Measurements from ENCODE around the gene POGK. TPM values are rescaled to one million over a fixed set of nuclear protein-coding genes. Genes with fewer than 3 reads are reported as not detected.
"Not testable (repeated sequence)": the region's sequence is repeated elsewhere in the genome, so short reads cannot be mapped to it uniquely, and the experiment has no call there.

POGK gene
- total RNA-seq, 1 donor from 2014 or later = 58.2 TPM

GRCh38 chr1:166814611-166815010, 24.7 kb upstream of the POGK start:
- no peak overlapping the region for H3K27ac ChIP-seq
- ATAC-seq = peak; percentile 93 to 98

DNA sequence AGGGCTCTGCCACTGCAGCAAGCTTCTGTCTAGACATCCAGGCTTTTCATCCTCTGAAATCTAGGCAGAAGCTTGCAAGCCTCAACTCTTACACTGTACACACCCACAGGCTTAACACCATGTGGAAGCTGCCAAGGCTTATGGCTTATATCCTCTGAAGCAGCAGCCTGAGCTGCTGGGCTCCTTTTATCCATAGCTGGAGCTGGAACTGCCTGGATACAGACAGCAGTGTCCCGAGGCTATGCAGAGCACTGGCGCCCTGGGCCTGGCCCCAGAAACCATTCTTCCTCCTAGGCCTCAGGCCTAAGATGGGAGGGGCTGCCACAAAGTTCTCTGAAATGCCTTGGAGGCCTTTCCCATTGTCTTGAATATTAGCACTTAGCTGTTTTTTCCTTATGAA, 19.3 kb upstream of the POGK start:
- DNase-seq = no peak
- Histone ChIP-seq H3K27me3 (ENCODE audit: low read depth) (no peaks in the 10 kb centered on the region), H3K9me3 (peaks cover 5% of the 10 kb centered on the region), H3K4me3 (no peak overlapping the region), H3K36me3 (no peaks in the 10 kb centered on the region), H3K27ac (no peak overlapping the region), H3K4me1 (no peaks in the 10 kb centered on the region)
- TF ChIP-seq, protein P1, sequence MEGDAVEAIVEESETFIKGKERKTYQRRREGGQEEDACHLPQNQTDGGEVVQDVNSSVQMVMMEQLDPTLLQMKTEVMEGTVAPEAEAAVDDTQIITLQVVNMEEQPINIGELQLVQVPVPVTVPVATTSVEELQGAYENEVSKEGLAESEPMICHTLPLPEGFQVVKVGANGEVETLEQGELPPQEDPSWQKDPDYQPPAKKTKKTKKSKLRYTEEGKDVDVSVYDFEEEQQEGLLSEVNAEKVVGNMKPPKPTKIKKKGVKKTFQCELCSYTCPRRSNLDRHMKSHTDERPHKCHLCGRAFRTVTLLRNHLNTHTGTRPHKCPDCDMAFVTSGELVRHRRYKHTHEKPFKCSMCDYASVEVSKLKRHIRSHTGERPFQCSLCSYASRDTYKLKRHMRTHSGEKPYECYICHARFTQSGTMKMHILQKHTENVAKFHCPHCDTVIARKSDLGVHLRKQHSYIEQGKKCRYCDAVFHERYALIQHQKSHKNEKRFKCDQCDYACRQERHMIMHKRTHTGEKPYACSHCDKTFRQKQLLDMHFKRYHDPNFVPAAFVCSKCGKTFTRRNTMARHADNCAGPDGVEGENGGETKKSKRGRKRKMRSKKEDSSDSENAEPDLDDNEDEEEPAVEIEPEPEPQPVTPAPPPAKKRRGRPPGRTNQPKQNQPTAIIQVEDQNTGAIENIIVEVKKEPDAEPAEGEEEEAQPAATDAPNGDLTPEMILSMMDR (IDR thresholded peaks at IDR 0.05) = no peak
- intact Hi-C loops (cut with DNase I) = no loop called here
- ATAC-seq = no peak

More at GRCh38 chr1:166814611-166815010, 24.7 kb upstream of the POGK start:
- TF ChIP-seq, protein P1 (IDR thresholded peaks at IDR 0.05) = no peak
- DNase-seq = no peak
- Histone ChIP-seq H3K36me3 (no peaks in the 10 kb centered on the region), H3K9me3 (peaks cover 2% of the 10 kb centered on the region), H3K27me3 (ENCODE audit: low read depth) (no peaks in the 10 kb centered on the region), H3K4me3 (no peak overlapping the region), H3K4me1 (no peaks in the 10 kb centered on the region)
- intact Hi-C loops (cut with DNase I) = no loop called here

- ATAC-seq = no peak
Measured at GRCh38 chr1:166822385-166822784, 16.9 kb upstream of the POGK start.

DNA sequence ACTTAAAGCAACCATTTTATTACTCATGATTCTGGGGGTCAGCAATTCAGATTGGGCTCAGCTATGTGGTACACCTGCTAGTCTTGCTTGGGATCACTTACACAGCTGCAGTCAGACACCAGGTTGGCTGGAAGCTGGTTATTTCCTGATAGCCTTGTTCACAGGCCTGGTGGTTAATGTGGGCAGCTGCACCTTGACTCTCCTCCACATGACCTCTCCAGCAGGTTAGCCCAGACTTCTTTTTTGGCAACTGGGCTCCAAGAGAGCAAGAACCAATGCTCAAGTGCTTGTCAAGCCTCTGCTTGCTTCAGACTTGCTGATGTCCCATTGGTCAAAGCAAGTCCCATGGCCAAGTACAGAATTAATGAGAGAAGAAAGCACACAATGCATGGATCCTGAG, 11.8 kb upstream of the POGK start:
- H3K36me3 ChIP-seq = no peaks in the 10 kb centered on the region
- H3K4me1 ChIP-seq = no peaks in the 10 kb centered on the region
- DNase-seq = no peak
- H3K4me3 ChIP-seq = no peak overlapping the region
- intact Hi-C loops (cut with DNase I) = no loop called here
- no peaks in the 10 kb centered on the region for H3K27me3 ChIP-seq (ENCODE audit: low read depth)
- no peak for ATAC-seq
- TF ChIP-seq, protein P1 (IDR thresholded peaks at IDR 0.05) = no peak
- no peak overlapping the region for H3K27ac ChIP-seq
- peaks cover 18% of the 10 kb centered on the region for H3K9me3 ChIP-seq

More at GRCh38 chr1:166822385-166822784, 16.9 kb upstream of the POGK start:
- intact Hi-C loops (cut with DNase I) = no loop called here
- DNase-seq = no peak
- H3K9me3 ChIP-seq = peaks cover 5% of the 10 kb centered on the region
- H3K27me3 ChIP-seq (ENCODE audit: low read depth) = no peaks in the 10 kb centered on the region
- no peak overlapping the region for H3K4me3 ChIP-seq
- H3K27ac ChIP-seq = no peak overlapping the region
- TF ChIP-seq, protein P1 (IDR thresholded peaks at IDR 0.05) = no peak
- H3K36me3 ChIP-seq = no peaks in the 10 kb centered on the region
- no peaks in the 10 kb centered on the region for H3K4me1 ChIP-seq

DNA sequence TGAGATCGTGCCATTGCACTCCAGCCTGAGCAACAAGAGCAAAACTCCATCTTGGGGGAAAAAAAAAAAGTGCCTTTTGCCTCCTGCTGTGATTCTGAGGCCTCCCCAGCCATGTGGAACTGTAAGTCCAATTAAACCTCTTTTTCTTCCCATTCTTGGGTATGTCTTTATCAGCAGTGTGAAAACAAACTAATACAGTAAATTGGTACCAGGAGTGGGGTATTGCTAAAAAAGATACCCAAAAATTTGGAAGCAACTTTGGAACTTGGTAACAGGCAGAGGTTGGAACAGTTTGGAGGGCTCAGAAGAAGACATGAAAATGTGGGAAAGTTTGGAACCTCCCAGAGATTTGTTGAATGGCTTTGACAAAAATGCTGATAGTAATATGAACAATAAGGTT, 9.5 kb upstream of the POGK start:
- H3K27ac ChIP-seq; DNase-seq; H3K36me3 ChIP-seq; ATAC-seq; H3K27me3 ChIP-seq (ENCODE audit: low read depth); H3K4me1 ChIP-seq; intact Hi-C loops (cut with DNase I); H3K4me3 ChIP-seq: not testable (repeated sequence)
- peaks cover 18% of the 10 kb centered on the region for H3K9me3 ChIP-seq

DNA sequence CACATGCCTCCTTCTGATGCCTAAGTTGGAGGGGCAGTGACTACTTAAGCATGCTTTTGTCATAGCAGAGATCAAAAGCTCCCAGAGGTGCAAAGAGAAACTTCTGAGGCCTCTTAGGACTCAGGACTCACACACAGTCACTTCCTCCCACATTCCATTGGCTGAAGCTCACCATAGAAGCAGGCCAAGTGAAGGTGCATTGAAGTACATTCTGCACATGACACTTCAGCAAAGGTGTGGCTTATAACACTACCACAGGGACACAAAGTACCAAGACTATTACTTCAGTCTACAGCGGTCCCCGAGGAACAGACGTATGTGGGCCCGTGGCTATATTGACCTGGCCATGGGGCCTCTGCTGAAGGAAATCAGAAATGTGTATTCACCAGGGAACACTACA, 2.5 kb upstream of the POGK start:
- DNase-seq (no peak), ATAC-seq (peak; percentile 64 to 76)
- Histone ChIP-seq H3K4me1 (peaks cover 29% of the 10 kb centered on the region), H3K27ac (peak overlapping the region; percentile 95), H3K27me3 (ENCODE audit: low read depth) (no peaks in the 10 kb centered on the region), H3K4me3 (no peak overlapping the region), H3K9me3 (no peaks in the 10 kb centered on the region), H3K36me3 (peaks cover 9% of the 10 kb centered on the region)
- intact Hi-C loops (cut with DNase I) = no loop called here
- TF ChIP-seq, protein P1 (IDR thresholded peaks at IDR 0.05) = no peak
